ENCODE measurements around the gene CASP8. TPM values are rescaled to one million over a fixed set of nuclear protein-coding genes. Genes with fewer than 3 reads are reported as not detected.

Gene CASP8
- 1.9 and 2.5 TPM in 2 replicates for total RNA-seq
- long read RNA-seq, partial matches to known transcripts: 0 of 2 reads
- long read RNA-seq, other reads (novel, unspliced or antisense): 2 of 2 reads

DNA sequence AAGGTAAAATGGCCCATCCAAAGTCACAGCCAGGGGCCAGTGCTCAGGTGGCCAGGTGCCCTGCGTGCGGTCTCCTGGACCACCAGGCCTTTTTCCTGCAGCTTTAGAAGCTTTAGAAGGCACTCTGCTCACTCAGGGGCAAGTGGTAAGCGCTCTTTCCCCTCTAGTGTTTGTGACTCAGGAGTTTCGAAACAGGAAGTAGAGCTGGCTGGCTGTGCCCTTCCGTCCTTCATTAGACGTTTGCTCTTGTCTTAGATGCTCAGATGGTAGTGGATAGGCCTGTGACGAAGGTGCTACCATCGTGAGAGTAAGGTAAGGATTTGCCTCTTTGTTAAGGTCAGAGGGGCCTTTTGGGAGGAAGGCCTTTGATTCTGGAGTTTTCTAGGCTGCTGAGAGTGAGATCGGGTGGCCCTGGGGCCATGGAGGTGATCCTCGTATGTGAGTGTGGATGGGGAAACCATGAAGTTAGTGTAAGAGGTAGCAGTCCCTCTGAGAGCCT is at the start of gene CASP8:
Gene CASP8 (plus strand): TSS at position 235 of the 499 bp plus-strand sequence. CDS start 5,951 bp downstream, outside the sequence.
- Mint-ChIP-seq H3K36me3 (ENCODE audit: low read depth) (no peaks in the 10 kb centered on the region), H3K27me3 (ENCODE audit: low read depth) (no peaks in the 10 kb centered on the region), H3K27ac (ENCODE audit: unreplicated experiment) (peak within 1 kb of the TSS; percentile 71), H3K4me3 (no peak within 1 kb of the TSS), H3K4me1 (peaks cover 46% of the 10 kb centered on the region), H3K9me3 (peaks cover 3% of the 10 kb centered on the region)
- TF ChIP-seq CTCF (conservative IDR thresholded peaks at IDR 0.05): no peak
- no peak for DNase-seq (ENCODE audit: low read depth, low spot score)

DNA sequence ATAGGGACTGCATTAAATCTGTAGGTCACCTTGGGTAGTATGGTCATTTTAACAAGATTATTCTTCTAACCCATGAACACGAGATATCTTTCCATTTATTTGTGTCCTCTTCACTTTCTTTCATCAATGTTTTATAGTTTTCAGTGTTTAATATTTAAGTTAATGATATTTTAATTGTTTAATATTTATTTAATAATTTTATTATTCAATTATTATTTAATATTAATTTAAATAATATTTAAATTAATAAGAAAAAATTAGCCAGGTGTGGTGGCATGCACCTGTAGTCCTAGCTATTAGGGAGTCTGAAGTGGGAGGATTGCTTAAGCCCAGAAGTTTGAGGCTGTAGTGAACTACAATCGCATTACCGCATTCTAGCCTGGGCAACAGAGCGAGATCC is 44.4 kb upstream of the CASP8 start:
- Mint-ChIP-seq H3K36me3 (ENCODE audit: low read depth) (no peaks in the 10 kb centered on the region), H3K4me3 (no peak overlapping the region), H3K4me1 (no peaks in the 10 kb centered on the region), H3K9me3 (no peaks in the 10 kb centered on the region), H3K27me3 (ENCODE audit: low read depth) (no peaks in the 10 kb centered on the region), H3K27ac (ENCODE audit: unreplicated experiment) (no peak overlapping the region)
- TF ChIP-seq CTCF (conservative IDR thresholded peaks at IDR 0.05): no peak
- DNase-seq (ENCODE audit: low read depth, low spot score): no peak

GRCh38 chr2:201216918-201217317 is 43.4 kb upstream of the CASP8 start:
- Mint-ChIP-seq H3K27ac (ENCODE audit: unreplicated experiment) (no peak overlapping the region), H3K4me3 (no peak overlapping the region), H3K9me3 (no peaks in the 10 kb centered on the region), H3K4me1 (no peaks in the 10 kb centered on the region), H3K36me3 (ENCODE audit: low read depth) (no peaks in the 10 kb centered on the region), H3K27me3 (ENCODE audit: low read depth) (peaks cover 2% of the 10 kb centered on the region)
- TF ChIP-seq CTCF (conservative IDR thresholded peaks at IDR 0.05): no peak
- DNase-seq (ENCODE audit: low read depth, low spot score): no peak

DNA sequence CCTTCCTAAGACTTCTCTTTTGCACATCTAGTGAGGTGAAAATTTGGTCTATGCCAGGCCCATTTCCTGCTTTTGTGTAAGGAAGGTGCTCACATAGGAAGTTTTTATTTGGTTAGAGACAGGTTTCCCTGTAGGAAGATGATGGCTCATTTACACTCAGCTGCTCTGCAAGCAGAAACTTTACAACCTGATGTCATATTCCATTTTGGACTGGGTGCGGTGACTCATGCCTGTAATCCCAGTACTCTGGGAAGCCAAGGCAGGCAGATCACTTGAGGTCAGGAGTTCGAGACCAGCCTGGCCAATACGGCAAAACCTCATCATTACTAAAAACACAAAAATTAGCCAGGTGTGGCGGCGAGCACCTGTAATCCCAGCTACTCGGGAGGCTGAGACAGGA is 41.6 kb upstream of the CASP8 start:
- Mint-ChIP-seq H3K36me3 (ENCODE audit: low read depth) (no peaks in the 10 kb centered on the region), H3K9me3 (no peaks in the 10 kb centered on the region), H3K27ac (ENCODE audit: unreplicated experiment) (no peak overlapping the region), H3K4me1 (no peaks in the 10 kb centered on the region), H3K27me3 (ENCODE audit: low read depth) (peaks cover 2% of the 10 kb centered on the region), H3K4me3 (no peak overlapping the region)
- TF ChIP-seq CTCF (conservative IDR thresholded peaks at IDR 0.05): no peak
- no peak for DNase-seq (ENCODE audit: low read depth, low spot score)

DNA sequence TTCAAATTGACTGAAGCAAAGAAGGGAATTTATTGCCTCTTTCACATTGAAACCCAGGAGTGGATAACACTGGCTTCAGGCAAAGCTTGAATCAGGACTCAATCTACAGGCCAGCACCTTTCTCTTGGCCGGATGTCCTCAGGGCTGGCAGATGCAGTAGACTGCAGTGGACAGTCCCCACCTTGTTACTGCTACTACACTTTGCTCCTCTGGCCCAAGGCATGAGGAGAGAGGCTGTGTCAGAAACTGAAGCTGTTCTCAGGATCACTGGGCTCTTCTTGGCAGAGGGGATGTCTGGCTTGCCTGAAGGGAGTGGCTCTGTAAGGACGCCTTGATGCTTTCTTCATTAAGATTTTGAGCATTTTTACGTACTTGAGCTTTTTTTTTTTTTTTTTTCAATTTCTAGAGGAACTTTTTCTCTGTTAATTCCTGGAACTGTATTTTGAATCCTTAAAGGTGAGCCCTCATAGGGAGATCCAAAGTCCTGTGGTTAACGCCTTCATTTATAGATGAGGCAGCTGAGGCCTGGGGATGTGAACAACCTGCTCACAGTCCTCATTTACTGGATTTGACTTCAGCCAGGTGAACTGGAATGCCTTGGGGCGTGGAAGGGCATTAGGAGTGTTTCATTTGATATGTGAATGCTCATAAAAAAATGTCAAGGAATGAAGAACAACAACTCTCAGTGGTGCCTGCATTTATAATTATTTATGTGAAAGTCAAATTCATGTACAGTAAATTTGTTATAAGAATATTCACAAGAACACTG is 40.8 kb upstream of the CASP8 start:
- no peak for DNase-seq (ENCODE audit: low read depth, low spot score)
- Mint-ChIP-seq H3K27me3 (ENCODE audit: low read depth) (peaks cover 2% of the 10 kb centered on the region), H3K27ac (ENCODE audit: unreplicated experiment) (no peak overlapping the region), H3K4me3 (no peak overlapping the region), H3K4me1 (no peaks in the 10 kb centered on the region), H3K36me3 (ENCODE audit: low read depth) (no peaks in the 10 kb centered on the region), H3K9me3 (no peaks in the 10 kb centered on the region)
- TF ChIP-seq CTCF (conservative IDR thresholded peaks at IDR 0.05): no peak
